M059J (cell line): Measurements from ENCODE around the gene CLEC16A. TPM values are rescaled to one million over a fixed set of nuclear protein-coding genes. Genes with fewer than 3 reads are reported as not detected.
A peak's percentile ranks its signal among the peaks of the same experiment; 100 is the strongest.

Experiments
- DNase-seq: peaks from one replicate; pipeline ENCODE4 v3.0.0-alpha.2; 2012; ENCODE audit warnings: low read depth
- total RNA-seq: library from RNA; depleted of rRNA; stranded (reverse); fragments of >200 nt; shearing (Covaris generic); gene quantifications from 2 replicates; pipeline ENCODE4 v1.2.3, GENCODE V29; 2014

CLEC16A gene
- total RNA-seq, 1 experiment from 2014 or later = 15.6 TPM

DNA sequence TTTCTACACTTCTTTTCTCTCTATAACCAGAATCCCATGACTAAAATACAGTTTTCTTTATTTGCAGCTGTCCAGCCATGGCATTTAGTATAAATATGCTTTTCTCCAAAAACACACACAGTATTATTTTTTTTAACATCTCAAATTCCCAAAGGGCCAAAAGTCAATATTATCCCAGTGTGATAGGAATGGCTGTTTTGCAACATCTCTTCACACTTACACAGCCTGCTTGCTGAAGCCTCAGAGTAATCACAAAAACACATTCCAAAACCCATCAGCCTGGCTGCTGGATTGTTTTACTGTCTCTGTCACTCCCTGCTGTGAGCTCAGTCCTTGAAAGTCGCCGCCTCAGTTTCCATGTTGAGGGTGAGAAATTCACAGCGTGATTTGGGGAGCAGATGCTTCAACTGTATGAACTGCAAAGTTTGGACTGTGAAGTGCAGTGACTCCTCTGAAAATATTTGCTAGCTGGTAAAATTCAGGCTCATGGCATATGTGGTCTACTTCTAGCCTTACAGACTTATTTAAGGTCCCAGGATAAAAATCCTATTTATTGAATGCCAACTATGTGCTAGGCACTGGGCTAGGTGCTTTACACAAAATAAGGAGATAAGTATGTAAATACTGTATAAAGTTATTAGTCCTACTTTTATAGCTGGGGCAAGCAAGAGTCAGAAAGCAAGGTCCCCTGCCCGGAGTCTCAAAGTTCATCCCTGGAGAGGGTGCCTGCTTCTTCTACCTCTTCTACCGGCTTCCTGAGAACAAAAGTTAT, 195.1 kb downstream of the CLEC16A start:
- DNase-seq = no peak

DNA sequence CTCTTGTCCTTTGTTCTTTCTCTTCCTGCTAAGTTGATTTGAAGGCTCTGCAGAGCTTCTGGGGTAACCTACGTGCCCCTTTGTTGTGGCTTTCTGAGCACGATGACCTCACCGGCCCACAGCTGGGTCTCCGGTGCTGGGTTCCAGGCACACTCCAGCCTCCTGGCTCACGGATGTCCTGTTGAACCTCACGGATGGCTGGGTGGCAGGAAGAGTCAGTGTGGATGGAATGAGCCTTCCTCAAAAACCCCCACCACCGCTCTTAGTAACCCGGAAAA, 195.7 kb downstream of the CLEC16A start:
- peak; percentile 52 for DNase-seq

DNA sequence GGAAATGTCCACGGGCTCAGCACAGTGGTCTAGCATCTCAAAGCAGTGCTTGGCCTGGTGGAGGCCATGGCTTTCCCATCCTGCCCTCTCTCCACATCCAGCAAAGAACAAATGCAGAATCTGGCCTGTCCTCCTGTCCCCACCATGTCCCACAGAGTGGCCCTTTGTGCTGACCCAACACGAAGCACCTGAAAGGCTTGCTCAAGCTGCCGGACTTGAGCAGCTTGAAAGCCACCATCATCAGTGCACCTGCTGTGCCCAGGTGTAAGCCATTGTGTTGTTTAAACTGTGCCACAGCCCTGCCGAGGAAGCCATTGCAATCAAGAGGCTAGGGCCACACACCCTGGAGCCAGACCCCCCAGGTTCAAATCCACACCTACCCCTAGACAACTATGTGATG, 196.1 kb downstream of the CLEC16A start:
- no peak for DNase-seq

DNA sequence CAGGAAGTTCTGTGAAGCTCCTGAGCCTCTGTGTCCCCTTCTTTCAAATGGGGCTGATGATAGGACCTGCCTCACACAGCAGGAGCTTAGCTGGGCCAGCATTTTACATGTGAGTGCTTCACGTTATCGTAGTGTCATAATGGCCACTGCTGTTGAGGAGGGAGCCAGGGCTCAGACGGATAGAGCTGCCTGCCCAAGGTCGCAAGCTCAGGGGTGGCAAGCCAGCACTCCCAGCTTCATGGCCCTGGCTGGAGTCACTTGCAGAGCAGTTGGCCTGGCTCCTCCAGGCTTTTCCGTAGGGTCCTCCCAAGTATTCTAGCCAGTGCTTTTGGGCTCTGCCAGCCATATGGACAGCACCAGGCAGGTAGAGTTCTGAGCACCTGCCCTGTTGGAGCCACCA, 196.5 kb downstream of the CLEC16A start:
- no peak for DNase-seq

DNA sequence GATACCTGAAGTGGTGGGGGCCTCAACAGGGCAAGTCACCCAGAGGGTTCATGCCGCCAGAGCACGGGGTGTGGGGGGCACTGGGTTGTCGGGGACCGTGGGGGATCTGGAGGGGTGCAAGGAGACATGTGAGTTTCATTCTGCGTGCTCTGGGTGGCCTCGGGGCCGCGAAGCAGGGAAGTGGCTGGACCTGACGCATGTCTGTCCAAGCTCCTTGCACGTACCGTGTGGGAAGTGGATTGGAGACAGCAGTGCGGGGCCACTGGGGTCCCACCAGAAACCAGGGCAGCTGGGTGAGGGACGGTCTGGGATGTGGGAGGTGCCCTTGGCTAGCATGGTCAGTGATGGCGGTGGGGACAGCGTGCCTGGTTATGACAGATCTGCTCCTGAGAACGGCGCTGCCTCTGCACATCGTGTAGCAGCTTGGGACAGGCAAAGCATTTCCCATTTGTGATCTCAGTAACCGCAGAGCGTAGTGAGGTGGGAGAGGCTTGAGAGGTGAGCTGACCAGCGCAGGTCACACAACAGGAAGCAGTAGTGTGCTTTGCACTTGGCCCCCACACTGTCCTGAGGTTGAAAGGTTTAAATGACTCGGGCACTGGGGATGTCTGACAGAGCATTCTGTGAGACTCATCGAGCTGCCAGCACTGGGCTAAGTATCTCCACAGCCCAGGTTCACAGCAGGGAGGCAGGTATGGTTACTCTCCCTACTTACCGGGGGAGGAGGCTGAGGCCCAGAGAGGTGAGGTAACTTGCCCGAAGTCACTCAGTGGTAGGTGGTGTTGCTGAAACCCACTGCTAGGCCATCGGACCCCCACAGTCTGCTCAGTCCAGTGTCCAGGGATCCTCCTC, 197.3 kb downstream of the CLEC16A start:
- peak; percentile 34 for DNase-seq

DNA sequence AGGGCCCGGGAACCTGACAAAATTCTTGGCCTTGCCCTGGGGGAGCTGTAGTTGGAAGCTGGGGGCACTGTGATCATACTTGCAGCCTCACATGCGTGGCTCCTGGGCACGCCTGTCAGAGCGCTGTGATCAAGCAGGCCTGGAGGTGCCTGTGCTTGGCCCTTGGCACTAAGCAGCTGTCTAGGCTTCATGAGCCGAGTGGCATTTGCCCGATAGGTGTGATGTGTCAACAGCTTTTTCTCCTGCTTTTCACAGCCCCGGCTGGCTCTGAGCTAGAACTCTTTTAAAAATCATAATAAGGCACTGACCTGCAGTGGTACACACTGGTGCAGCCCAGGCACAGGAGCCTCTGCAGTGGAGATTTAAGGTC, 197.9 kb downstream of the CLEC16A start:
- no peak for DNase-seq

DNA sequence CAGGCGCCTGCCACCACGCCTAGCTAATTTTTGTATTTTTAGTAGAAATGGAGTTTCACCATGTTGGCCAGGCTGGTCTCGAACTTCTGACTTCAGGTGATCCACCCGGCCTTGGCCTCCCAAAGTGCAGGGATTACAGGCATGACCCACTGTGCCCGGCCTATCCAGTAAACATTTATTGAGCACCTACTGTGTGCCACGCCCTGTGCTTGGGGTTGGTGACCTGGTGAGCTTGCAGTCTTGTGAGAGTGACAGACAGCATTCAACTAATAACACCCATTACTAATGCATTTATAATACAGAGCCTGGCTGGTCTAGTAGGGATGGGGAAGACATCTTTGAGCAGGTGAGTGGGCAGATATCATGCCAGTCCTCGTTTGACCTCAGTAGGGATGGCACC, 198.6 kb downstream of the CLEC16A start:
- DNase-seq = no peak

DNA sequence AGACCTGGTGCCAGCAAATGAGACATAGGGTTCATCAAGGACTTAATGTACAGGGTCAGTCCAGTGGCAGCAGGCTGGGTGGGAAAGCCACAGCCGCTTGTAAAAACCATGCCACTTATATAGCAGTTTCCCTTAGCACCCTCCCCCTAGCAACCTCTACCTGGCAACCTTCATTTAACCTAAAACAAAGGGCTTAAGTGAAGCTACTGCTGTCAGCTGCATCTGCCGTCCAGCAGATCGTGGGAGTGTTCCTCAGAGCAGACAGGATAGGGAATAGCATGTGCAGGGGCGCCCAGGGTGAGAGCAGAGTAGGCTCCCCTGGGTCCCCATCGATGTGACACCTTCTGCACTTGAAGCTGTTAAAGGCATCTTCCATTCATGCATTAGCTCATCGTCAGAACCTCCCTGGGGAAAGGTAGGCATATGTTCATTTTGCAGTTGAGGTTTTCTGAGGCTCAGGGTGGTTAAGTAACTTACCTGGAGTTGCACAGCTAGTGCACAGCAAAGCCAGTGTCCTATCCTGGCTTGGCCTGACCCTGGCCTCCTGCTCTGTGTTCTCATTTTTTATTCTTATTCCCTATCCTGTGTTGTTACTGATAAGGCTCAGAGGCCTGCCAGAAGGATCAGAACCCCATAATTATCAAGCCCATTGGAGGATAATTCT, 199.1 kb downstream of the CLEC16A start:
- no peak for DNase-seq

DNA sequence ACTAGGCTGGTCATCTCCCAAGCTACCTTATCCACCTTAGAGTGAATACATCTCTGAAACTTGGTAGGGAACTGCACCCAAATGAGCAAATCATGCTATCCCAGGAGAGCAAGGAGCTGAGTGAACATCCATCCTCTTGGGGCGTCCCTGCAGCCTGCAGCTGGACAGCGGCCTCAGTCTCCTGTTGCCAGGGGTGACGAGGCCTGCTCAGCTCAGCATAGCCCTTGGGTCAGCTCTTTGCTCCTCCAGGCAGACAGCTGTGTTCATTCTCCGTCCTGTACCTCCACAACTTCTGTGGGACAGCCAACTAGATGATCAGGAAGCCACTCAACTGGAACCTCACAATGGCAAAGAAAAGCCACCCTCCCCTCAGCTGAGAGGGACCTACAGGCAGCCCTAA, 199.8 kb downstream of the CLEC16A start:
- no peak for DNase-seq

DNA sequence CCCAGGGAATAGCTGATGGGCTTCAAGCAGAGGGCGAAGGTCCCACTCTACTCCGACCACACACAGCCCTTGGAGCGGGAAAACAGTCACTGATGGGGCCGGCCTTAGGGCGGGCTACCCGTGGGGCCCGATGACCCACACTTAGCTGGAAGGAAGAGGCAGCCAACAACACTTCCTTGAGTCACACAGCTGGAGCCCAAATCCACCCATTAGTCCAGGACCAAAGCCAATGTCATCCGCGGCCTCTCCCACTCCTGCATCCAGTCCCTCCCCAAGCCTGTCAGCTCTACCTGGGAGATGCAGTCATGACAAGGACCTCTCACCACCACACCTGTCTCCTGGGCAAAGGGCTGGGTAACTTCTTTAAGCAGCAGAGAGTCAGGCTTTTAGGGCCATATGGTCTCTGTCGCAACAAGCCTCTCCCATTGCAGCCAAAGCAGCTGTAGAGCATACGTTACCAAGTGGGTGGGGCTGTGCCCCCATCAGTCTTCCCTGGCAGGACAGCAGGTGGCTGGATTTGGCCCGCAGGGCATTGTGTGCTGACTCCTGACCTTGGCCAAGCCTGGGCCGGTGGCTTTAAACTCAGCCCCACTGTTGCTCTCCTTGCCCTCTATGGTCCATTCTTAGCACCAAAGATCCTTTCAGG, 200.9 kb downstream of the CLEC16A start:
- DNase-seq = peak; percentile 32

DNA sequence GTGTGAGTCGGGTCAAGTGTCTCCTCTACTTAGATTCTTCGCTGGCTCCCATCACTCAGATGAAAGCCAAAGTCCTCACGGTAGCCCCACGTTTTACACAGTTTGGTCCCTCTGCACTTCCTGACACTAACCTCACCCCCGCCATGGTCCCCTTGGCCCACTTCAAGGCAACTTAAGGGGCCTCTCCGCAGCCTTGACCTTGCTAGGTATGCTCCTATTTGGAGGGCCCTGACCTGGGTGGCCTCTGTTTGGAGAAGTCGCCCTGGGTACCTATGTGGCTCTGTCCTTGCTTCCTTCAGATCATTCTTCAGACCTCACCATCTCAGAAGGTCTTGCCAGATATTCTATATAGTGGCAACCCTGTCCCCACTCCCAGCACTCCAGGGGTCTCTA, 201.5 kb downstream of the CLEC16A start:
- DNase-seq = no peak

DNA sequence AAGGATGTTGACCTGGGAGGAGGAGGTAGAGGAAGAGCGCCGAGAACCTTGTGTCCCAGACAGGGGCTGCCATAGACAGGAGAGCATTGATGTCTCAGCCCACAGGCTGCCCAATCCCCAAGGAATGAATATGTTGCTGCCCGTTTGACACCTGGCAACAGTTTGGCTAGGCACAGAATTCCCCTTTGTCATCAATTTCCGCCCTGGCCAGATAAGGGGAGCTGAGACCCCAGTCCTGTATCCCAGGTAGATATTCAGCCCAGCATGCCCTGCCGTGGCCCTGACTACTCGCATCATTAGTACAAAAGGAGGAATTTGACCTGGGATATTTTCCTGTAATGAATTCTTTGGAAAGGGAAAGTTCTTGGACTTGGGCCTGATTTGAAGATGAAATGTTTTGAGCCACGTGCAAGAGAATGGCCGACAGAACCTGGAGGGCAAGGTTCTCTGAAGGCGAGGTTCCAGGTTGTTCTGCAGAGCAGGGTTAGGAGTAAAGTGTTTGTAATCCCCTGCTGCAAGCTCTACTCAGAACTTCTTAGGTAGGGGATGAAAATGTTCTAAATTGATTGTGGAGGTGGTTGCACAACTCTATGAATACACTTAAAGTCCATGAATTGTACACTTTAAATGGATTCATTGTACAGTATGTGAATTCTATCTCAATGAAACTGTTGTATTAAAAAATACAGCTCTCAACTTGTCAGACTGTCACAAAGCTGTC, 202.8 kb downstream of the CLEC16A start:
- no peak for DNase-seq

DNA sequence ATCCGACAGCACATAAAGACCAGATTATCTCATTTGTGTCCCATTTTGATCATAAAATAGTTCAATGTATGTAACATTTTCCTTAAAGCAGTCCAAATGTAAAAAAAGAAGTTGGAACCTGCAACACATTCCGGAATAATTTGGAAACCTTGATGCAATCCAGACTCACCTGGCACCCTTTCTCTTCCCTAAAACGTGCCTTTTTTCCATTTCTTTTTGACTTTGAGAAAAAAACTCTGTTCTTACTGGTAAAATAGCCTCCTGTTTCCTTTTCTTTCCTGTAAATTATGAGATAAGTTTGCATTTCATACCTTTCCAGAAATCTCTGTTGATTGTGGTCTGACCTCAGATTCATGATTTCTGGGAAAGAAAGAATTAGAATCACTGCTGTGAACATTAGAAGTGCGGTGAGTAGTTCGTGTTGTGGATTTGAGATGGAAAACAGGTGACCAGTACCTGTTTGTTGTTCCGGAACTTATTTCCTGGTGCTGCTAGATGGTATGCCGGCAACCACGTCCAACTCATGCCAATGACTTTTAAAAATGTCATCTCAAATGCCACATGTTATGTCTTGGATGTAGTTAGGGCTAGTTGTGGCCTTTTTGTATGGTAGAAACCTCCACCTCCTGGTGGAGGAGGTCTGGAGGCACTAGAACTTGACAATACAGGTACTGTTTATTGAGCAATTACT, 203.5 kb downstream of the CLEC16A start:
- no peak for DNase-seq

DNA sequence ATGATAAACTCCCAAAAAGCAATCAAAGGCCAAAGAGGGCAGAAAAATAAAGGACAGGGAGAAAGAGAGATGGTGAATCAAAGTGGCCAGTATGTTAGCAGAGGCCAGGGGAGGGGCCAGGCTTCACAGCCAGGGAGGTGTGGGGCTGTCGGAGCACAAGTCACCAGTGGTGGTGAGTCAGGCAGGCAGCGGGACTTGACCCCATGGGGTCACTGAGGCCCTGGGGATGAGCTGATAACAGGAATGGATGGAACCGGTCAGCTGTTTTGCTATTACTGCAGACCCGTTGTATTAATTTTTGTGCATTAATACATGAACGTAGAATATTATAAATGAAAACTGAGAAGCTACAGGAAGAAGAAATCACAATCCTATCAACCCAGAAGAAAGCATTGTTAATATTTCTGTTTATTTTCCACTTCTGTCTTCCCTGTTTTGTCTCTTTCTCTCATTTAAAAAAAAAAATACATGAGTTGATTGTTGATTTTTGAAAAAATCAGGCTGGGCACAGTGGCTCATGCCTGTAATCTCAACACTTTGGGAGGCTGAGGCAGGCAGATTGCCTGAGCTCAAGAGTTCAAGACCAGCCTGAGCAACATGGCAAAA, 204.8 kb downstream of the CLEC16A start:
- DNase-seq = peak; percentile 69

DNA sequence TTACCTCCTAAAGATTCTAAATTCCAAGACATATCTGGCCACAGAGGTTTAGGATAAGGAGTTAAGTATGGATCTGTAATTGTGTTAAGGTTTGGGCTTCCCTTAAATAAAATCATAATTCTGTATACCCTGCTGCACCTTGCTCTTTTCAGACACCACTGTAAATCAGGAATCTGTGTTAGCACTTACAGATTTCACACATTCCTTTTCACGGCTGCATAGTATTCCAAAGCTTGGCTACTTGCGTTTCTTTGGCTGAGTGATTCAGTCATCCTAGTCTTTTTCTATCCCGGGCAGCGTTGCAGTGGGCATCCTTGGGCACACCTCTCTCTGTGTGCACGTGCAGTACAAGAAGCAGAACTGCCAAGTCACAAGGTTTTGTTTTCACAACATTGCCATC, 205.8 kb downstream of the CLEC16A start:
- DNase-seq = no peak

DNA sequence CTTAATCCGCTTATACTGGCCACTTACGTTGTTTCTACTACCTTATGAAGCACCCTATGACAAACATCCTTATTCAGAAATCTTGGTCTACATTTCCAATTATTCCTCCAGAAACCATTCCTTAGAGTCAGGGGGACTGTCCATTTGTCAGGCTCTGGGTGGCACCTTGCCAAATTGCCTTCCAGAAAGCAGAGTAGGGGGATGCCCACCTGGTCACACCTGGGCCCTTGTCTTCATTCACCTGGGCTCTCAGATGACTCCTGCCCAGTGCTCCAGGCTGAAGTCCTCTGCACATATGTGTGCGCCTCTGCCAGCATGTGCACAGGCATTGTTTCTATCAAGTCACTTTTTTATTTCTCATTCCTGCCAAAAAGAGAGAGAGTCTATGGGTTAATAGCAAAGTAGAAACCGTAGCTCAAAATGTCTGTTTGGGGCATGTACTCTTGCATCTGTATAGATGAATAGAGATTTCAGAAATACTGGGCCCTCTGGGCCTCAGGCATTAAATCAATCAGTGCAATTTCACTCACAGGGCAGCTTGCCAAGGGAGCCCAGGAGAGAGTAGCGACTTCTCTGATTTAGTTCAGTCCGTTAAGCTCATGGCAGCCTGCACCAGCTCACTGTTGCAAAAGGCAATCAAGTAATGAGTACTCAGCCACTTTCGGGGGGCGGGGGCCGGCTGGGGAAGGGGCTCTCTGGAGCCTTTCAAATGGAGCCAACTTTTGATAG, 207.0 kb downstream of the CLEC16A start:
- peak; percentile 25 for DNase-seq

DNA sequence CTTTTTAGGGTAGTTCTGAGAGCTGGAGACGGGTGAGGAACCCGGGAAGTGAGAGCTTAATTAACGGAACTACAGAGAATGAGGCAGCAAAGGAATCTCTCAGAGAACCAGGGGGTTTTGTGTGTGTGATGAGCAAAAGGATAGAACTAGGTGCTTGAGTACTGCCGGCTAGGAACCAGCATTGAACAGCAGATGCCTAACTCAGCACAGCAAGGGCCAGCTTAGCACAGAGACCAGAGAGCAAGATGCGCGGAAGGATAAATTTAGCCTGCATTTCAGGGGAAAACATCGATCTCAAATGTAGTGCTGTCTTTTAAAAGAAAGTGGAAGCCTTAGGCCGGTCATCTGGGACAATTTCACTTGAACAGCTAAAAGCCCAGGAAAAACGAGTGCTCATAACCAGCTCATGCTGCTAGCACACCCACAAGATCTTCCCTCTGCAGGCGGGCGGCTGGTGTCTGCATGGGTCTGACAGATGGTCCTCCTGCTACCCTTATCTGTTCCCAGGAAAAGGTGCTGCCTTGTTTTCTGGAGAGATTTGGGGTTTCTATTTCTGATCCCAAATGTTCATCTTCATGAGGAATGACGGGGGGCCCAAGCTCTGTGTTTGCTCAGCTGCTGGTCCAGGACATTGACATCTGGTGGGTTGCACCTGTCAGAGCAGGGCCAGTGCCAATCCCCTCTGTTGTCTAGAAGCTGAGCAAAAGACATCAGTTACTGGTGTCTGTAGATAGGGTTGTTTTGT, 207.7 kb downstream of the CLEC16A start:
- DNase-seq = no peak

DNA sequence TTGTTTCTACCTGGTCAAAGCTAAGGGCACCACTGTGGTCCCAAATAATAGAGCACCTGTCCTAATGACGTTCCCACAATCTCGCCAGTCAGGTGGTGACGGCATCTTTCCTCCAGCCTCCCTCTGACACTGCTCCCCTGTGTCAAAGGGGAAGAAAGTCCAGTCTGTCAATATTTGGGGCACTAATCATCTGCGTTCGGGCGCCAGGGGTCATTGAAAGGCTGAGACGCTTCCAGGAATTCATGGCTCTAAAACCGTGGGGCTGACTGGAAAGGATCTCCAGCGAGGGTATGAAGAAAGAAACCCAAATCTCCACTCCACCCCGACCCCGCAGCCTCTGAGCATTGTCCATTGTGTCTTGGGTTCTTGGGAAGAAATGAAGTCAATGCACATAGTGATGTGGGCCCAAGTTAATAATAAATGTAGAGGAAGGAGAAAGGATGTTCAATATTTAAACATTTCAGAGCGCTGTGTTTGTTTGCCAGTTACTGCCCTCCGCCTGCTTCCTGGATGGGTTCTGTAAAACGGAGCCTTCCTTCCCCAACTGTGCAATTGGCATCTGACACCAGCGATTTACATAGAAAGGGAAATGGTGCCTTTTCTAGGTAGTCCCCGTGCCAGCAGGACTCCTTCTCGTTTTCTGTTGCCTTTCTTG, 208.4 kb downstream of the CLEC16A start:
- no peak for DNase-seq
